Prostate gland (tissue), 2 donors: ENCODE data around the gene HIVEP2. TPM values are rescaled to one million over a fixed set of nuclear protein-coding genes. Genes with fewer than 3 reads are reported as not detected.

ENCODE experiments used
- DNase-seq: peaks from one replicate; pipeline ENCODE4 v3.0.0-alpha.2; 2019; ENCODE audit warnings: low spot score
- H3K27ac ChIP-seq, 2 donors: fragments of 200-600 bp; sonication (generic); 2 replicates each; pipeline ENCODE4 v1.5.1; 2017 to 2019
- H3K27me3 ChIP-seq: fragments of 200-600 bp; sonication (generic); replicated peaks from 2 replicates; pipeline ENCODE4 v1.5.1; 2019; ENCODE audit not compliant: insufficient read depth
- H3K36me3 ChIP-seq, 2 donors: fragments of 200-600 bp; sonication (generic); 1 replicate in 1 of 2; 2 replicates in 1 of 2; pipeline versions ENCODE4 v1.5.1 to v1.8.1; 2017 to 2019
- H3K4me1 ChIP-seq: fragments of 200-600 bp; sonication (generic); replicated peaks from 2 replicates; pipeline ENCODE4 v1.5.1; 2019
- H3K4me3 ChIP-seq, 2 donors: fragments of 200-600 bp; sonication (generic); 2 replicates each; pipeline ENCODE4 v1.5.1; 2017 to 2019
- H3K9me3 ChIP-seq: fragments of 200-600 bp; sonication (generic); 2 replicates; pipeline ENCODE4 v1.5.1; 2017
- POLR2A ChIP-seq: fragments of 450-650 bp; IDR thresholded peaks from one replicate; pipeline ENCODE4 v1.6.1; 2016; ENCODE audit warnings: antibody characterized with exemption, mild to moderate bottlenecking
- POLR2AphosphoS5 ChIP-seq: sonication (generic); formaldehyde crosslinking; IDR thresholded peaks from one replicate; pipeline ENCODE4 v1.6.1; 2017; ENCODE audit warnings: antibody characterized with exemption
- WGBS: methylation state at CpG from one replicate; pipeline ENCODE4 v1.1.5; 2018; 5-methylcytosine and 5-hydroxymethylcytosine counted together
- intact Hi-C: fragments of 100-400 bp; cut with DNase I; formaldehyde crosslinking; loops from one replicate; pipeline ENCODE4 v1.14.2; 2022
- total RNA-seq, 2 donors: library from RNA; depleted of rRNA; stranded (reverse); fragments of >200 nt; gene quantifications; one replicate each; pipeline ENCODE4 v1.1.0, GENCODE V29; 2016
- TF ChIP-seq, protein P1 (sequence below), 4 experiments: fragments of 200-600 bp in 2 of 4; fragments of 450-650 bp in 2 of 4; sonication (generic) in 2 of 4; IDR thresholded peaks; 1 replicate in 3 of 4; 2 replicates in 1 of 4; pipeline ENCODE4 v1.5.1; 2016 to 2019; ENCODE audit warnings: antibody characterized with exemption in 4 of 4, mild to moderate bottlenecking in 2 of 4, moderate library complexity in 2 of 4

Gene HIVEP2
- total RNA-seq, 2 donors from 2014 or later: 15.8 to 19.3 TPM

GRCh38 chr6:142732790-142733189 is 212.2 kb downstream of the HIVEP2 start:
- Histone ChIP-seq H3K27ac (no peak overlapping the region), H3K36me3 (no peaks in the 10 kb centered on the region), H3K27me3 (no peaks in the 10 kb centered on the region), H3K4me1 (no peaks in the 10 kb centered on the region), H3K9me3 (no peaks in the 10 kb centered on the region), H3K4me3 (no peak overlapping the region)
- TF ChIP-seq, protein P1, sequence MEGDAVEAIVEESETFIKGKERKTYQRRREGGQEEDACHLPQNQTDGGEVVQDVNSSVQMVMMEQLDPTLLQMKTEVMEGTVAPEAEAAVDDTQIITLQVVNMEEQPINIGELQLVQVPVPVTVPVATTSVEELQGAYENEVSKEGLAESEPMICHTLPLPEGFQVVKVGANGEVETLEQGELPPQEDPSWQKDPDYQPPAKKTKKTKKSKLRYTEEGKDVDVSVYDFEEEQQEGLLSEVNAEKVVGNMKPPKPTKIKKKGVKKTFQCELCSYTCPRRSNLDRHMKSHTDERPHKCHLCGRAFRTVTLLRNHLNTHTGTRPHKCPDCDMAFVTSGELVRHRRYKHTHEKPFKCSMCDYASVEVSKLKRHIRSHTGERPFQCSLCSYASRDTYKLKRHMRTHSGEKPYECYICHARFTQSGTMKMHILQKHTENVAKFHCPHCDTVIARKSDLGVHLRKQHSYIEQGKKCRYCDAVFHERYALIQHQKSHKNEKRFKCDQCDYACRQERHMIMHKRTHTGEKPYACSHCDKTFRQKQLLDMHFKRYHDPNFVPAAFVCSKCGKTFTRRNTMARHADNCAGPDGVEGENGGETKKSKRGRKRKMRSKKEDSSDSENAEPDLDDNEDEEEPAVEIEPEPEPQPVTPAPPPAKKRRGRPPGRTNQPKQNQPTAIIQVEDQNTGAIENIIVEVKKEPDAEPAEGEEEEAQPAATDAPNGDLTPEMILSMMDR (IDR thresholded peaks at IDR 0.05): no peak
- no peak for TF ChIP-seq POLR2A
- TF ChIP-seq POLR2AphosphoS5: no peak
- no peak for DNase-seq
- intact Hi-C loops: no loop called here

DNA sequence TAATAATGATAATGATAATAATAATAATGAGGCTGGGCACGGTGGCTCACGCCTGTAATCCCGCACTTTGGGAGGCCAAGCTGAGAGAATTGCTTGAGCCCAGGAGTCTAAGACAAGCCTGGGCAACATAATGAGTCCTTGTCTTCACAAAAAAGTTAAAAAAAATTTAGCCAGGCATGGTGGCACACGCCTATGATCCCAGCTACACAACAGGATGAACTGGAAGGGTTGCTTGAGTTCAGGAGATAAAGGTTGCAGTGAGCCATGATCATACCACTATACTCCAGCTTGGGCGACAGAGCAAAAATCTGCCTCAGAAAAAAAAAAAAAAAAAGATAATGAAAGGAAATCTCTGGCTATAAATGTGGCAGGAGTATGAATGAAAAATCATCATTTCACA is 213.4 kb downstream of the HIVEP2 start:
- no peaks in the 10 kb centered on the region for H3K36me3 ChIP-seq
- H3K4me1 ChIP-seq: no peaks in the 10 kb centered on the region
- intact Hi-C loops: no loop called here
- TF ChIP-seq POLR2AphosphoS5 (no peak), POLR2A (no peak)
- TF ChIP-seq, protein P1 (IDR thresholded peaks at IDR 0.05): no peak
- no peak for DNase-seq
- 90% methylated on average over 5 of the region's 5 CpGs for WGBS
- no peak overlapping the region for H3K27ac ChIP-seq
- no peaks in the 10 kb centered on the region for H3K27me3 ChIP-seq
- no peak overlapping the region for H3K4me3 ChIP-seq
- no peaks in the 10 kb centered on the region for H3K9me3 ChIP-seq

- H3K4me1 ChIP-seq: no peaks in the 10 kb centered on the region
- no peaks in the 10 kb centered on the region for H3K36me3 ChIP-seq
- WGBS: 65% methylated on average over 4 of the region's 4 CpGs
- DNase-seq: no peak
- no peak overlapping the region for H3K27ac ChIP-seq
- no peaks in the 10 kb centered on the region for H3K9me3 ChIP-seq
- H3K4me3 ChIP-seq: no peak overlapping the region
- TF ChIP-seq POLR2AphosphoS5: no peak
- TF ChIP-seq, protein P1 (IDR thresholded peaks at IDR 0.05): no peak
- no peak for TF ChIP-seq POLR2A
- intact Hi-C loops: no loop called here
- H3K27me3 ChIP-seq: no peaks in the 10 kb centered on the region
These were observed 215.4 kb downstream of the HIVEP2 start for GRCh38 chr6:142729618-142730017.

- H3K4me1 ChIP-seq: no peaks in the 10 kb centered on the region
- no peaks in the 10 kb centered on the region for H3K27me3 ChIP-seq
- no peak for TF ChIP-seq POLR2A
- no peak for TF ChIP-seq POLR2AphosphoS5
- TF ChIP-seq, protein P1 (IDR thresholded peaks at IDR 0.05): no peak
- no peak overlapping the region for H3K27ac ChIP-seq
- intact Hi-C loops: no loop called here
- no peaks in the 10 kb centered on the region for H3K9me3 ChIP-seq
- DNase-seq: no peak
- H3K4me3 ChIP-seq: no peak overlapping the region
- WGBS: 44% methylated on average over 6 of the region's 6 CpGs
- H3K36me3 ChIP-seq: no peaks in the 10 kb centered on the region
These were observed 216.0 kb downstream of the HIVEP2 start for GRCh38 chr6:142728910-142729481.

- Histone ChIP-seq H3K36me3 (no peaks in the 10 kb centered on the region), H3K4me3 (no peak overlapping the region), H3K27ac (no peak overlapping the region), H3K9me3 (no peaks in the 10 kb centered on the region), H3K27me3 (no peaks in the 10 kb centered on the region), H3K4me1 (no peaks in the 10 kb centered on the region)
- WGBS: 28% methylated on average over 2 of the region's 2 CpGs
- peak; percentile 35 for DNase-seq
- intact Hi-C loops: no loop called here
- TF ChIP-seq, protein P1 (IDR thresholded peaks at IDR 0.05): no peak
- TF ChIP-seq POLR2A (no peak), POLR2AphosphoS5 (peak; percentile 49)
These were observed 216.6 kb downstream of the HIVEP2 start for GRCh38 chr6:142728364-142728763.
